EH (cell line): ENCODE measurements around the gene SESN3.
"Not testable (repeated sequence)": the region's sequence is repeated elsewhere in the genome, so short reads cannot be mapped to it uniquely, and the experiment has no call there.

Experiments
- DNase-seq: peaks from one replicate; pipeline ENCODE4 v3.0.0-alpha.2; 2015; ENCODE audit warnings: low read depth

SESN3 gene

DNA sequence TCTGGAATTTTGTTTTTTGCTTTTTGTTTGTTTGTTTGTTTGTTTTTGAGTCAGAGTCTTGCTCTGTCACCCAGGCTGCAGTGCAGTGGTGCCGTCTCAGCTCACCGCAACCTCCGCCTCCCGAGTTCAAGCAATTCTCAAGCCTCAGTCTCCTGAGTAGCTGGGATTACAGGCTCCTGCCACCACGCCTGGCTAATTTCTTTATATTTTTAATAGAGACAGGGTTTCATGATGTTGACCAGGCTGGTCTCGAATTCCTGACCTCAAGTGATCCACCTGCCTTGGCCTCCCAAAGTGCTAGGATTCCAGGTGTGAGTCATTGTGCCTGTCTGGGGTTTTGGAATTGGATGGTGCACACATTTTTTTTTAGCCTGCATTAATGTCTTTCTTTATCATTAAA, 20.9 kb upstream of the SESN3 start:
- DNase-seq = not testable (repeated sequence)

DNA sequence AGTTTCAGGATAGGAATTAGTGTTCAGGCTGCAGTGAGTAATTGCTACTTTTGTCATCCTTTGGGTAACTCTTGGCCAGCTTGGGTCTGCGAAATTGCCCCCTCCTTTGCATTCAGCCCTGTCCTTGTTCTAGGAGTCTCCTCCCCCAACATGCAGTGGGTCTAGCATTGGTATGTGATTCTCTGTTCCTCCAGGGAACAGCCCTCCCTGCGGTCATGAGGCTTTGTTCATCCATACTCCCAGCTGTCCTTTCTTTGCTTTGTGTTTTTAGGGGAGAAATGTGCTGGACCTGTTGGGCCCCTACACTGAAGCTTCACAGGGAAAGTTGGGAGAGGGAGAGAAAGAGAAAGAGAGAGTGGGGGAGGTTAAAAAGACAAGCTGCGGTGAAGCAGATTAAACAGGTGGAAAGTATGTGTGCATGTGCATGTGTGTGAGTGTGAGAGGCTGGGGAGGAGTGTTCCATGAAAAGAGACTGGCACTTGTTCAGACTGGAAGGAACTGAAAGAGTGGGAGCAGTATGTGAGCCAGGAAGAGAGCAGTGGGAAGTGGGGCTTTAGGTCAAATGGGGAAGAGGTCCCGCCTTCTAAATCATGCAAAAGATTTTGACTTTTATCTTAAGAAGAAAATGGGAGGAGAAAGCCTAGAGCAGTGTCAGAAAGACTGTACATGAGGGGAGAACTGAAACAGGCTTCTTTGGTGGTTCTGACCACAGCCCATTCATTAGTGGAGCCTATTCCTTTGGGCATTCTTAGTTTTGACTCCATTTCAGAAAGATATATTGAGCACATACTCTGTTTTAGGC, 17.9 kb upstream of the SESN3 start:
- no peak for DNase-seq

DNA sequence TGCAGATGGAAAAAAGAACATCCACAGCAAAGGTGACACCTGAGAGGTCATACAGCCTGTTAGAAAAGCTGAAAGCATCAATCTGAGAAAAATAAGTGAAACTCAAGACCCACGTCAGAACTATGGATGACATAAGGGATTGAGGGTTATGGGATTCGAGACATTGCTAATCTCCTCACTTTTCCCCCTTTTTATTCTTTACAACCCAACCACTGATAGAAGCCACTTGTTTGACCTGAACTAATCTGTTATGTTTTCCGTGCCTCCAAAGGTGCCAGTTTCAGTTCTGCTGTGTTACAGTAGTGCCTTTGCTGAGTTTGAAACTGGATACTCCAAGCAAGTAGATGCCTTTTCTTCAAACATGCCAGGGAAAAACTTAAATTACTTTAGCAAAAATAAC, 16.9 kb upstream of the SESN3 start:
- DNase-seq = no peak

DNA sequence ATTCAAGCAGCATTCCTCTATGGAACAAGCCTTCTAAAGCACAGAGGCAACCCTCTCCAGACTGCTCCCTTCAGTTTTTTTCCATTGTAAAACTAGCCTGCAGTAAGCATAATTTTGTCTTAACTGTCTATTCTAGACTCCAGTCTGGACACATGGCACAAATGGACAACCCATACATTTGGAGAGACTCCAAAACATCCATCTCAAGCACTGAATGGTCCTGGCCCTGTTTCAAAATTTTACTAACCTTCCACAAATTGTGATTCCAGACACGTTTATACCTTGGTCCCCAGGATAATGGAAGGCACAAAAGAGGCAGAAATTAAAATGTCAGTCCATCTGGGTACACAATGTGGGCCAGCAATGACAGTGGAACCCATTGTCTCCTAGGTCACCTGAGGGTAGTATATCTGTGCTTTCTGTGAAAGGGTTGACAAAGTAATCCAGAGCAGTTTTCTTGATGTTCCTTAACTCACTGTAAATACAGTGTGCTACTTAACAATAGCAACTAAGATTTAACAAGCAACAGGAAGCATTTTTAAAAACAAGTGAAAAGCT, 16.2 kb upstream of the SESN3 start:
- DNase-seq = no peak

DNA sequence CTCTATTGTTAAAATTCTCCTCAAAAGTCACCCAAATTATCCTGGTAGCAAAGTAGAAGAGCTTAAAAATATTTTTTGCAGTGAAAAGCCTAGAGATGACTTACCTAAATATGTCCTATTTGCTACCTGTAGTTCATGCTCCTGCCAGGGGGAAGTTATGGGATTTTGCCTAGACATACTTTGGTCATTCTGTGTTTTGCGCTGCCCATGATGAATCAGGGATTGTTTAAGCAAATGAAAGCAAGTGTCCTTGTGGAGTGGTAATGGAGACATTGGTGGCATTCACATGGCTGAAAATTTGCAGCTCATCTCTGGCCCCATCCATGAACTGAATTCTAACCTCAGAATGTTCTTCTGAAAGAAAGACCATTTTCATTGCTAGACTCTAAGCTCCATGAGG, 14.6 kb upstream of the SESN3 start:
- DNase-seq = no peak

DNA sequence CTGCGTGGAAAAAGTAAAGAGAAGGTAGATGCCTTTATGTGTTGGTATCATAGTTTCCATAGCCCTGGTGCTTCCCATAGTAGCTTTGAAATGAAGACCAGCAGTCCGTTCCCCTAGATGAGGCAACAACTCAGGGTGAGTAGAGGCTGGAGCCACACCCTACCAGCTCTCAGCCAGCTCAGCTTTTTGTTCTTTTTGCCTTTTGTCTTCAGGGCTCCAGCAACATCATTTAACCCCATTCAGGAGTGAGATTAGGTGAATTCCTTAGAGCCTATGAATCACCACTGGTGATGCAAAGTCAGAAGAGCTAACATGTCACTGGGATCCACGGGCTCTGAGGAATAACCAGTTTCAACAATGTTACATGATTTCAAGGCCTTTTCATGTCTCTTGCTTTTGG, 14.0 kb upstream of the SESN3 start:
- DNase-seq = no peak

DNA sequence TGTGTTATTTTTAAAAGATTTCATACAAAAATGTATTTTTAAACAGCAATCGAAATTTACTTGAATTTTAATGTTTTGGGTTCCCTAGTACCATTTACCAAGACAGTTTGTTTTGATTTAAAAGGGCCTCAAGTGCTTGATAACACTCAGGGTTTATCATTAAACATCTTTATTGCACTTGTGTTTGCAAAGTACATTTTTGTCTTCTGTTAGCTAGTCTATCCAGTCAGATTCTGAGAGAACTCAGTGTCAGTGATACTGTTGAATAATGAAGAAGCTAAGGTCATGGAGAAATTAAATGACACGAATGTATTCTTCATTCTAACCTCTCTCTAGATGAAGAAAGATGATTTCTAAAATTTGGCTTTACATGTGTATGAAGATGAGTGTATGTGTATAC, 12.7 kb upstream of the SESN3 start:
- no peak for DNase-seq

DNA sequence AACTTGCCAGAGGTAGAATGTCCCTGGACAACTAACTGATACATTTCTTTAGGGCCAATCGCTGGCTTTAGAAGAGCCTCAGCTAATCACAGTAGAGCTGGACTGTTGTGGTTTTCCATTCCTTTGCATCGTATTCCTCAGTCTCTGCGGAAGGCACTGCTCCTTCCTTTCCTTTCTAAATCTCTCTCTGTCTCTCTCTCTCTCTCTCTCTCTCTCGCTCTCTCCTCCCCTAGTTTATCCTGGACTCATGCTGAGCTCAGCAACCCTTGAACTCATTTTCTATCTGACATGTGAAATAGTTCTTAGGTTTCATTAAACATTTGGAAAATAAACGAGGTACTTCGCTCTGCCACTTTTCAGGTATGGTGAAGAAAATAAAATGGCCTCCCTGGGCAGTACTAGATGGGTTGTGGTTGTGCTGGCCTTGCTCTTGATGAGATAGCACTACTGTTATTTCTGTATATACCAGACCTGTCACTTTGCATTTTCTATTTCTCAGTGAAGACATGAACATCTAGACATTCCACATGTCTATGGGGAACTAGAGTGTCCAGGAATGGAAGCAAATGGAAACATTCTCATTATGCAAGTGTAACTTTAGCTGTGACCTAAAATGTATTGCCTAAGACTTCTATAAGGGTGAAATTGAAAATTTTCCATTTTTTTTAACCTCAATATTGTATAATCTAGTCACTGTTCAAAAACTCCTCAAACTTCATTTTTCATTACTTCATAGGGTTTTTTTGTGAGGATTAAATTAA, 12.0 kb upstream of the SESN3 start:
- no peak for DNase-seq

DNA sequence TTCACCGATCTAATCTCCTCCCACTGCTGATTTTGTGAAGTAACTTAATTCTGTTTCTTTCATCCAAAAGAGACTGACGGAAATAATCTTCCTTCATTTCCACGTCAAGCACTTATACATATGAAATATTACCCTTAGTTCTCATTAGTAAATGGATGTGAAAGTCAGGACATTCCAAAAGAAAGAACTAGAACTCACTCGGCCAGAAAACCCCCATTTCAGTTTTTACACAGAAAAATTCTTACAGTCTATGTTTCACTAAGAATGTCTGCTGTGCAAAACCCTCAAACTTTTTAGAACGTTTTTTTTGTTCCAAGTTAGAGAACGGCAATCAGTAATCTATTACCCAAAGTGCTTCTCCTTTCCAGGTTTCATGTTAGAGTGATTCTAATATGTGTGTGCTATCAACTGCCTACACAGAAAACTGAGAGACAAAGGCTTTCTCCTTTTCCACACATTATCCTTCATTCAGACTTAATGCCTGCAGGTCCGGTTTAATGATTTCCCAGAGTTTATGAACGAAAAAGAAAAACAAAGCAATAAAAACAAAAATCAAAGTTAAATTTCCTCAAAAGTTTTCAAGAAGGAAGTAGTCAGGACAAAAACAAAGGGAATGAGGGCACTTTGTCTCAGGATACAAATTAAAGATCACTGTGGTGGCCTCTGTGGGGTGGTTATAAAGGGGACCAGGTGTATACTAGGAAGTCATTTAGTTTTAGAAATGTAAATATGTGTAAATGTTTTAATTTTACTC, 11.3 kb upstream of the SESN3 start:
- DNase-seq = no peak

DNA sequence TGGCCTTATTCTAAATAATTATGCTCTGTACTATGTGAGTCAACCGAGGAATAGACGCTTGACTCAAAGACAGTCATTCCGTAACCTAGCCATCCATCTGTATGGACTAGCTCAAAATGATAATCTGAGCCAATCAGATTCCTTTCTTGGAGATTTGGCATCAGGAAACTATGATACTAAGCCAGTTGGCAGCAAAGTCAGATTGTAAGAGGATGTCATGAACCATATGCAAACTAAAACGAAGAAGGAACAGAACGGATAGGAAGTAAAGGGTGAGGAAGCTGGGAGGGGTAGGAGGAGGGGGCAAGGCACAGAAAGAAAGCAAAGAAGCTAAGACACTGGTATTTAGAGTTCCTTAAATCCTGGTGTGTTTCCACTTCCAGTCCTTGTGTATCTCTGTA, 10.7 kb upstream of the SESN3 start:
- DNase-seq = no peak

DNA sequence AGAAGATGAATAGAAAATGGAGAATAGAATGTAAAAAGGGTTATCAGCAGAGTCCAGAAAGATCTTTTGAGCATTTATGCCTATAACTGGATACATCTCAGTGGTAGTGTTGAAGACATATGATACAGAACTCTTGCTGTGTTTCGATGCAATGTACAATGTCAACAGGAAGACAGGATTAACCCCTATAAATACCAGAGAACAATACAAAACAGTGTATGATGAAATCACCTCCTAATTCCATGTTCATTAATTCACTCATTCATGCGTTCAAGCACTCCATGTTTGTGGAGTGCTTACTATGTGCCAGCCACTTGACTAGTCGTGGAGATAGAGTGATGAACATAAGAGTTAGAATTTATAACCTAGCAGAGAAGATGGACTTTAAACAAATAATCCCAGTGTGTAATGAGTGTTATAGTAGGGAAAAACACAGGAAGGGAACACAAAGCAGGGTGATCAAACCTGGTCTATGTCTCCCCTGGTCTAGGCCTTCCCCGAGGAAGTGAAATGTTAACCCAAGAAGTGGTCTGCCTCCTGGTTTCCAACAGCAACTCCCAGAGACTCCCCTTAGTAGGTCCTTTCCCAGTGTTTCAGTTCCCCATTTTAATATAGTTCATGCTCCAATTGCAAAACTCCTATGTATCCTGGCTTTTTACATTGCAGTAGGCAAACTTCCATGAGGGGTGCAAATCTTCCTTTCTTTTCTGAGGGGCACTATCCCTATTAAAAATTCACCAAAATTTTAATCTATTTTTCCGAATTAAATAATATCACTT, 9.1 kb upstream of the SESN3 start:
- DNase-seq = no peak

DNA sequence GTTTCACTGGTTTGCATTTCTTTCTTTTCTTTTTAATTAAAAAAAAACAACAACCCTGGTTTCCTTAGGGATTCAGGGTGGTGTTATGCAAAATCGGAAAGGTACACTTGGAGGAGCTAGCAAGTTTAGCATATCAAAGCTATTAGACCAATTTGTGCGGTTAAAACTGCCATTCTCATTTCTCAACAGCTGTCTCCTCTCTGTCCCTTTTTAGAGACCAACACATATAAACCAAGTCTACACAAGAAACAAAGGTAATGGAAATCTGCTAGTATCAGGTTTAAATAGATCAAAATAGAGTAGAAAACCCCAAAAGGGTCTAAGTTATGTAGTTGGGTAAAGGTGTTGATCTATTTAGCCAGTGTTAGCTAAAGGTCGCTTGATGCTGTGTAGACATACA, 1.7 kb upstream of the SESN3 start:
- no peak for DNase-seq

DNA sequence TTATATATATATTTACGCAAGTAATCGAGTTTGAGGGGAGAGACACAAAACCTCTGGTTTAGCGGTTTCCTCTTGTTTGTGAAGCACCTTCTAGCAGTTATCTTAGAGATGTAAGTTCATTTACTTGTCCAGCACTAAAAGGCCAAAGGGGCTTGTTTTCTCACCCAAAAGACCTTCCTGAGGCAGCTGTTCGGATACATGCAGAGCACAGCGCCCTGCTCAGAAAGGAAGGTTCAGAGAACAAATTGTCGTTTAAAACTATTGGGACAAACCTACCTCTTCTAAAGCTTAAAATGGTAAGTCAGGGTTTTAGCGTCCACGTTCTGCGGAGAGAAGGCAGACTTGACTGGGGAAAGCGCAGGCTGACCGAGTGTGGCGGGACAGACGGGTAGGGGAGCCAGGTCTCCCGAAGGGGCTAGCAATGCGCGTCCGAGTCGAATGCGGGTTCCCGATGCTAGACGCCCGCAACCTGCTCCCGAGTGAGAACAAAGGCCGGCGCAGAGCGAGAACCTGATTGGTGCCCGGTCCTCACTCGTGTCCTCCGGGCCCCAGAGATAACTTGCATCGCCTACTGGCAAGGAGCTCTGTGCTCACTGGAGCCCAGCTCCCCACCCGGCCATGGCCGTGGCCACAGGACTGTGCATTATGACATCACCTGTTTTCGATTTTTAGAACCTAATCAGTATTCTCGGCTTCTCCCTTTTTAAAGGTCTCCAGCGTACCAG, 1.0 kb upstream of the SESN3 start:
- no peak for DNase-seq

DNA sequence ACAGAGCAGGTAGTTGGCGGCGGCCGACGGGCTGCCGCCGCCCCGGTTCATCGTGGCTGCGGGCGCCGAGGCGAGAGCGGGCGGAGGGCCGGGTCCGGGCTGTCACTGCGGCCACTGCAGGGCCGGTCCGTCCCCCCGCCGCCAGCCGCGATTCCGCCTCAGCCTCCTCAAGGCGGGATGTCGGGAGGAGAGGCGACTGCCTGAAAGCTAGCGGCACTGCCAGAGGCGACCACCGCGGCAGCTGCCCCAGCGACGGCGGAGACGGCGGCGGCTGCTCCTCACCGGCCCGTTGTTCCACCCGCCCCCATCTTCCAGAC, 234 bp downstream of the SESN3 start:
- no peak for DNase-seq

DNA sequence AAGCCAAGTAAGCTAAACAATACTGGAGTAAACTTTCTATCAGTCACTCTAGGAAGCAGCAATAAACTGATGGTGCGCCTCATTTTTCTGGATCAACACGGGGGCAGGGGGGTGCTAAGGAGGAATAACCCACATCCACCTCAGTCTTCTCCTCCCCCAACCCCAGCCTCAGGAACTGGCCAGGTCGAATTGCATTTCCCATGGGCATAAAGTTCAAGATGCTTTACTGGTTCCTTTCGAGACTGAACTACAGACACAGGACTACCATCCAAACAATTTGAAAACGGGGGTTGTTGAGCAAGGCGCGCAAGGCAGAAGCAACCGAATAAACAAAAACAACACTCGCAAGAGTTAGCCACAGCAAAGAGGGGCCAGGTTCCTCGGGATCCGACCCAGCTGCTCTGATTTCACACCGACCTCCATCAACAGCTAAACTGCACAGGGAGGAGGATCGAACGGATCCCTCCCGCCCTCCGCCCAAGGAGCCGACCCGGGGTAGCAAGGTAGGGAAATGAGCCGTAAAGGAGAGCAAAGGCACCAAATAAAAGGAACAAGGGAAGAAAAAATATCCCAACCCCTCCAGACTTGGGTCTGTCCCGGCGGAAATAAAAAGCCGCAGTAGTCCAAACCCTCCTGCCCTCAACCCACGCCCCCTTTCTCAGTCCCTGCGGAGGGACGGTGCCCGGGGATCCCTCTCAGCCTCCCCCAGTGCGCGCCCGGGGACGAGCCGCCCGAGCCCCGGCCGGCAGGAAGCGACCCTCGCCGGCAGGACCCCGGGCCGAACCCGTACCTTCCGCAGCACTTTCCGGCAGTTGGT, 801 bp downstream of the SESN3 start:
- no peak for DNase-seq

DNA sequence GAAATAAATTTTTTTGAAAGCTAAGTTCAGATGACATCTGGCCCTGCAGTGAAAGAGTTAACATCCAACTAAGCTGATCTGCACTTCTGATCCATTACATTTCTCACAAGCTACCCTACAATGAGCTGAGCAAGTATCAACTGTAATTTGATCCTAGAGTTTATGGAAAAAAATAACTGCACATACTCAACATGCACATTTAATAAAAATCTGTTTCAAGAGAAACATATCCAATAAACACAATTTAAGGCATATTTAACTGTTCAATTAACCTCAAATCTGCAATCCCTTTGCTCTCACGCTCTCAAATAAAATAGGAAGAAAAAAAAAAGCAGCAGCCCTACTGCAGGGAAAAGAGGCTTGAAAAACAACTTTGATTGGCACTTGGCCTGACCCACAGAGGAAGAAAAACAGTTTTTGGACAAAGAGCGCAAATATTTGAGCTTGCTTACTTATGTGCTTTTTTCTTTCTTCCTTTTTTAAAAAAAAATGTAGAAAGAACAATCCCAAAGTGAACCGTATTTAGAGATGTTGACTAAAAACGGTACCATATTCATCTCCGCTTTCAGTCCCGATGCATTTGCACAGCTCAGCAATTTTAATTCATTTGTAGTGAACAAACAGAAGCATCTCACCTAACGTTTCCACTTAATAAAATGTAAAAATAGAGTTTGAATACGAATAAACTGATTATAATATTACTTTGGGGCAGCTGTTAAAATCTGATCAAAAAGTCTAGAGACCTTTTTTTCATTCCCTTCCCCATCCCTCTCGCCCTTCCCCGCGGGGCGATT, 1.6 kb downstream of the SESN3 start:
- no peak for DNase-seq

DNA sequence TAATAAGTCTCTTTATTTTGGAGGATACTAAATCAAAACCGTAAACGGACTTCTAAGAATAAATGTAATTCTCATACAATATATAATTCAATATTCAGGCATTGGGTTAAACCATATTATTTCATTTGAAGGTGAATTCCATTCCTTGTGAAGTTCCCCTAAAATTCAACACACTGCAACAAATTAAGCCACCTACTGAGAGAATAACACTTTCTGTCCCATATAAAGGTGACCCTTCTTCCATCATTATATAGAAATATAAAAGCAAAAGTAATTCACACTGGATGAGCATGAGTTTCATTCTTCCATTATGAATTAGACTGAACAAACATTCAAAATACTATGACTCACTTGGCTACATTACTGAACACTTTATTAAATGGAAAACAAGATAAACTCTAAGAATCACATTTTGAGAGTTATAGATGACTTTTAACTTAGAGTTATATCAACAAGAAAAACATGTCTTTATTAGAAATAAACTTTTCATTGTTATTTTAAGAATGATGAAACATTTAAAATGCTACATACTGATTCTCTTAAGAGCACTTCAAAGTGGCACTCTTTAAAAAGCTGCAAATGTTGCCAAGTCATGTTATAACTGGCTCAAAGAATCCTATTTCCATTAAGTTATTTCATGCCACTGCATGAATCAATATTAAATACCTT, 2.8 kb downstream of the SESN3 start:
- no peak for DNase-seq

DNA sequence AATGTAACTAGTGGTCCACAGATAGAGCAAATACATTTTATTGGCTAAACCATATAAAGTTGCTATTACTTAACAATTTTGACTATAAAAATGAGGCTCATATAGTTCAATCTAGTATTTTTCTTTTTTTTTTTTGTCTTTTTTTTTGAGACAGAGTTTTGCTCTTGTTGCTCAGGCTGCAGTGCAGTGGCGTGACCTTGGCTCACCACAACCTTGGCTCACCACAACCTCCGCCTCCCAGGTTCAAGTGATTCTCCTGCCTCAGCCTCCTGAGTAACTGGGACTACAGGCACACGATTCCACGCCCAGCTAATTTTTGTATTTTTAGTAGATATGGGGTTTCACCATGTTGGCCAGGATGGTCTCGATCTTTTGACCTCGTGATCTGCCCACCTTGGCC, 3.9 kb downstream of the SESN3 start:
- not testable (repeated sequence) for DNase-seq

DNA sequence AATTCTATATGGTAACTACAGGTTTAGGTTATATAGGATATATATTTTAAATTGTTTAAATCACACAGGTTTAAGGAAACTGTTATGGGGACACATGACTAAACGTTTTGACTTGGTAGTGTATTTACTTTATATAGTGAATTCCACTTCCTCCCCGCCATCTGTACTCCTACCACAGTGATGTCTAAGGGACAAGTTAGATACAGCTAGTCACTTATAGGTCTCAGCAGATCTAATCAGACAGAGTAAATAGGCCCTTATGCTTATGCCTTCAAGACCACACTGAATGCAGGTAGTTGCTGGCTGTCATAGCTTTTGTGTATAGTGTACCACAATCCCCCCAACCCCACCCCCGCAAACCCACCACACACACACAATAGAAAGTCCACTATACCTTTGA, 8.2 kb downstream of the SESN3 start:
- DNase-seq = no peak
